Measurements from ENCODE around the gene TNFRSF8. TPM values are rescaled to one million over a fixed set of nuclear protein-coding genes. Genes with fewer than 3 reads are reported as not detected.

Gene TNFRSF8
- polyA plus RNA-seq, 1 of the 3 experiments (the other 2 are of a cell fraction), result 0.07 TPM

- Histone ChIP-seq H3F3A (replicated peaks; ENCODE audit: insufficient read depth) (no peaks in the 10 kb centered on the region), H3K4me1 (ENCODE audit: control insufficient read depth in 1 of 2, insufficient read depth in 2 of 2, low read depth in 1 of 2, low read length in 1 of 2) (peaks cover 6 to 7% of the 10 kb centered on the region in 2 experiments; a peak in 2 of 4 replicates), H3K4me2 (no peak overlapping the region), H3K9ac (no peak overlapping the region), H4K20me1 (ENCODE audit: insufficient read depth) (no peaks in the 10 kb centered on the region), H3K9me3 (no peaks in the 10 kb centered on the region), H3K9me2 (no peaks in the 10 kb centered on the region), H2AFZ (ENCODE audit: low read depth) (no peak overlapping the region), H3K4me3 (ENCODE audit: low read depth in 2 of 2, low read length in 1 of 2) (no peak overlapping the region), H3K36me3 (replicated peaks in 1 of 2; ENCODE audit: control insufficient read depth in 1 of 2, insufficient read depth in 2 of 2, low read length in 1 of 2) (no peaks in the 10 kb centered on the region), H3K27me3 (ENCODE audit: insufficient read depth) (peaks cover 45% of the 10 kb centered on the region), H3K79me2 (ENCODE audit: insufficient read depth) (no peaks in the 10 kb centered on the region), H3K27ac (ENCODE audit: low read depth in 2 of 2, low read length in 1 of 2) (no peak overlapping the region)
- WGBS (ENCODE audit: low lambda C conversion rate), result 45% methylated on average over 11 of the region's 17 CpGs
- POLR2A ChIA-PET, result no interaction called here
- no peak for DNase-seq
- no peak for TF ChIP-seq GATA2 (CRISPR knock-in tag; IDR thresholded peaks at IDR 0.05)
- no peak for TF ChIP-seq ELF1 (IDR thresholded peaks at IDR 0.05)
- TF ChIP-seq RAD21 (IDR thresholded peaks at IDR 0.05; ENCODE audit: low read length), result no peak
- TF ChIP-seq USF2 (IDR thresholded peaks at IDR 0.05; ENCODE audit: borderline replicate concordance, low read depth, low read length), result no peak
- CTCF ChIA-PET, result interaction anchor here (0.8 kb wide), 1 partner anchor 15 kb away, joined by 4 read pairs; no protein-coding TSS in a partner anchor
Measured at GRCh38 chr1:12064073-12064969, 1.2 kb downstream of the TNFRSF8 start.

- no peak overlapping the region for H3K27ac ChIP-seq (ENCODE audit: low read depth in 2 of 2, low read length in 1 of 2)
- no peaks in the 10 kb centered on the region for H4K20me1 ChIP-seq (ENCODE audit: insufficient read depth)
- no peaks in the 10 kb centered on the region for H3K36me3 ChIP-seq (replicated peaks in 1 of 2; ENCODE audit: control insufficient read depth in 1 of 2, insufficient read depth in 2 of 2, low read length in 1 of 2)
- H3K79me2 ChIP-seq (ENCODE audit: insufficient read depth), result no peaks in the 10 kb centered on the region
- no peak overlapping the region for H3K4me3 ChIP-seq (ENCODE audit: low read depth in 2 of 2, low read length in 1 of 2)
- H3F3A ChIP-seq (replicated peaks; ENCODE audit: insufficient read depth), result no peaks in the 10 kb centered on the region
- POLR2A ChIA-PET, result no interaction called here
- H3K4me1 ChIP-seq (ENCODE audit: control insufficient read depth in 1 of 2, insufficient read depth in 2 of 2, low read depth in 1 of 2, low read length in 1 of 2), result peaks cover 6 to 7% of the 10 kb centered on the region in 2 experiments; a peak in 2 of 4 replicates
- H3K9me2 ChIP-seq, result no peaks in the 10 kb centered on the region
- CTCF ChIA-PET, result interaction anchor here (0.6 to 1.8 kb wide), 2 partner anchors 13 to 279 kb away, joined by 3 to 7 read pairs; no protein-coding TSS in a partner anchor
- no peak for DNase-seq
- no peak overlapping the region for H2AFZ ChIP-seq (ENCODE audit: low read depth)
- H3K9ac ChIP-seq, result no peak overlapping the region
- H3K27me3 ChIP-seq (ENCODE audit: insufficient read depth), result peaks cover 36% of the 10 kb centered on the region
- no peak overlapping the region for H3K4me2 ChIP-seq
- no peaks in the 10 kb centered on the region for H3K9me3 ChIP-seq
- WGBS (ENCODE audit: low lambda C conversion rate), result 70% methylated on average over 6 of the region's 6 CpGs
- no peak for TF ChIP-seq POLR2AphosphoS5 (IDR thresholded peaks at IDR 0.05; ENCODE audit: low read depth, low read length)
- no peak for TF ChIP-seq PBX3 (IDR thresholded peaks at IDR 0.05)
- TF ChIP-seq ELF1 (IDR thresholded peaks at IDR 0.05), result no peak
- TF ChIP-seq TCF12 (IDR thresholded peaks at IDR 0.05), result no peak
- no peak for TF ChIP-seq CTCF (IDR thresholded peaks at IDR 0.05)
- TF ChIP-seq MAX (IDR thresholded peaks at IDR 0.05; ENCODE audit: low read depth), result no peak
- no peak for TF ChIP-seq USF2 (IDR thresholded peaks at IDR 0.05; ENCODE audit: borderline replicate concordance, low read depth, low read length)
- TF ChIP-seq RCOR1 (IDR thresholded peaks at IDR 0.05; ENCODE audit: low read length), result no peak
- TF ChIP-seq REST (IDR thresholded peaks at IDR 0.05; ENCODE audit: low read depth, low read length), result no peak
- TF ChIP-seq MEF2A (IDR thresholded peaks at IDR 0.05; ENCODE audit: borderline replicate concordance, low read depth), result no peak
- no peak for TF ChIP-seq ZBTB33 (IDR thresholded peaks at IDR 0.05; ENCODE audit: borderline replicate concordance, low read depth)
Measured at GRCh38 chr1:12065872-12066271, 2.8 kb downstream of the TNFRSF8 start.
